ENCODE measurements around the gene MEGF11.

DNA sequence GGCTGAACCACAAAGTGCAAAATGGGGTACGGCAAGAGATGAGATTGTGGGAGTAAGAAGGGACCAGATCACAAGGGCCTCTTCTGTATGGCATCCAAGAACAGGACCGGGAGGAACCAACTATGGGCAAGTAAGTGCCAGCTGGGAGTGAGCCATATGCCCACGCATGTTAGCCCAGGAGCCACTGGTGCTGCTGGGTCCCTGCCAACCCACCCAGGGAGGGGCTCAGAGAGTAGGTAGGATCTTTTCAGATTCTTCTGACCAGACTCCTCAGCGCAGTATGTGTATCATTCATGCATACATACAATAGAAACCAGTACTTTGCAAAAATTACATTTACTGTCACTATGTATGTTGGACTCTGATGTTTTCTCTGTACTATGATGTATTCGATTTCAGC, 330.3 kb downstream of the MEGF11 start:
- TF ChIP-seq, protein P1, sequence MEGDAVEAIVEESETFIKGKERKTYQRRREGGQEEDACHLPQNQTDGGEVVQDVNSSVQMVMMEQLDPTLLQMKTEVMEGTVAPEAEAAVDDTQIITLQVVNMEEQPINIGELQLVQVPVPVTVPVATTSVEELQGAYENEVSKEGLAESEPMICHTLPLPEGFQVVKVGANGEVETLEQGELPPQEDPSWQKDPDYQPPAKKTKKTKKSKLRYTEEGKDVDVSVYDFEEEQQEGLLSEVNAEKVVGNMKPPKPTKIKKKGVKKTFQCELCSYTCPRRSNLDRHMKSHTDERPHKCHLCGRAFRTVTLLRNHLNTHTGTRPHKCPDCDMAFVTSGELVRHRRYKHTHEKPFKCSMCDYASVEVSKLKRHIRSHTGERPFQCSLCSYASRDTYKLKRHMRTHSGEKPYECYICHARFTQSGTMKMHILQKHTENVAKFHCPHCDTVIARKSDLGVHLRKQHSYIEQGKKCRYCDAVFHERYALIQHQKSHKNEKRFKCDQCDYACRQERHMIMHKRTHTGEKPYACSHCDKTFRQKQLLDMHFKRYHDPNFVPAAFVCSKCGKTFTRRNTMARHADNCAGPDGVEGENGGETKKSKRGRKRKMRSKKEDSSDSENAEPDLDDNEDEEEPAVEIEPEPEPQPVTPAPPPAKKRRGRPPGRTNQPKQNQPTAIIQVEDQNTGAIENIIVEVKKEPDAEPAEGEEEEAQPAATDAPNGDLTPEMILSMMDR (IDR thresholded peaks at IDR 0.05), result no peak
- no peak for TF ChIP-seq POLR2A (IDR thresholded peaks at IDR 0.05)
